Islet of Langerhans (tissue), 1 donor: ENCODE data around the gene DZANK1.
"Not testable (repeated sequence)": the region's sequence is repeated elsewhere in the genome, so short reads cannot be mapped to it uniquely, and the experiment has no call there.

Experiments
- FAIRE-seq: peaks from one replicate; lab custom pipeline; 2011; peaks lifted over from hg19 to GRCh38; lab: Jason Lieb, UNC

Gene DZANK1

GRCh38 chr20:18375551-18375950 is 91.3 kb downstream of the DZANK1 start:
- not testable (repeated sequence) for FAIRE-seq

- FAIRE-seq = no peak
These were observed 94.5 kb downstream of the DZANK1 start for GRCh38 chr20:18372296-18372695.

GRCh38 chr20:18364768-18365167 is 102.1 kb downstream of the DZANK1 start:
- FAIRE-seq = no peak

GRCh38 chr20:18363708-18364107 is 103.1 kb downstream of the DZANK1 start:
- FAIRE-seq = no peak

- no peak for FAIRE-seq
These were observed 103.9 kb downstream of the DZANK1 start for GRCh38 chr20:18362916-18363315.

GRCh38 chr20:18361678-18362077 is 105.2 kb downstream of the DZANK1 start:
- FAIRE-seq = no peak

GRCh38 chr20:18360635-18361034 is 106.2 kb downstream of the DZANK1 start:
- FAIRE-seq = no peak

GRCh38 chr20:18359854-18360253 is 107.0 kb downstream of the DZANK1 start:
- no peak for FAIRE-seq

GRCh38 chr20:18349749-18350148 is 117.1 kb downstream of the DZANK1 start:
- not testable (repeated sequence) for FAIRE-seq
